H1 (cell line): ENCODE results near the gene ZNF132. TPM values are rescaled to one million over a fixed set of nuclear protein-coding genes. Genes with fewer than 3 reads are reported as not detected.

Experiments
- CTCF ChIA-PET: fragments of 300-600 bp; sonication (Branson Sonifier 250); formaldehyde crosslinking; loops from one replicate; lab custom pipeline; 2021; ENCODE audit not compliant: partially characterized antibody; lab: Charles Lee
- POLR2A ChIA-PET: fragments of 300-600 bp; sonication (Branson Sonifier 250); formaldehyde crosslinking; loops from one replicate; lab custom pipeline; 2021; ENCODE audit warnings: inconsistent platforms; ENCODE audit not compliant: partially characterized antibody; lab: Charles Lee
- DNase-seq, 2 experiments: peaks; one replicate each; pipeline versions ENCODE4 v3.0.0 to v3.0.0-alpha.2; 2010 to 2022; ENCODE audit warnings: low spot score in 2 of 2, low read depth in 1 of 2, mixed read lengths in 1 of 2
- FAIRE-seq: peaks from 2 replicates; lab custom pipeline; 2011; peaks lifted over from hg19 to GRCh38; lab: Jason Lieb, UNC
- H2AFZ ChIP-seq: 2 replicates; pipeline ENCODE4 v1.8.1; 2012; ENCODE audit warnings: low read length, inconsistent platforms
- H2AK5ac ChIP-seq: 2 replicates; pipeline ENCODE4 v1.6.1; 2013; ENCODE audit warnings: low read depth, low read length
- H2BK120ac ChIP-seq: replicated peaks from 2 replicates; pipeline ENCODE3; 2013; ENCODE audit warnings: low read depth, low read length, inconsistent platforms
- H2BK12ac ChIP-seq: 2 replicates; pipeline ENCODE4 v1.6.1; 2013; ENCODE audit warnings: low read depth, low read length
- H2BK15ac ChIP-seq: 2 replicates; pipeline ENCODE4 v1.6.1; 2013; ENCODE audit warnings: low read length
- H2BK20ac ChIP-seq: 2 replicates; pipeline ENCODE4 v1.6.1; 2013; ENCODE audit warnings: low read length
- H2BK5ac ChIP-seq: 2 replicates; pipeline ENCODE4 v1.6.1; 2013; ENCODE audit warnings: low read depth, low read length
- H3K14ac ChIP-seq: 2 replicates; pipeline ENCODE4 v1.6.1; 2013; ENCODE audit warnings: inconsistent platforms; ENCODE audit not compliant: insufficient read length
- H3K18ac ChIP-seq: 2 replicates; pipeline ENCODE4 v1.6.1; 2013; ENCODE audit warnings: low read length; ENCODE audit errors: extremely low read depth
- H3K23ac ChIP-seq: 2 replicates; pipeline ENCODE4 v1.6.1; 2013; ENCODE audit warnings: inconsistent platforms; ENCODE audit not compliant: insufficient read length
- H3K23me2 ChIP-seq: 2 replicates; pipeline ENCODE4 v1.6.1; 2013; ENCODE audit warnings: low read depth, low read length
- H3K27ac ChIP-seq: 2 replicates; pipeline ENCODE4 v1.6.1; 2011; ENCODE audit warnings: low read depth, low read length, inconsistent platforms
- H3K27me3 ChIP-seq, 4 experiments: replicated peaks in 1 of 4; 1 replicate in 1 of 4; 2 replicates in 3 of 4; pipeline versions ENCODE4 v1.6.1 to v1.8.1; 2011 to 2013; ENCODE audit warnings: low read length in 3 of 4, mild to moderate bottlenecking in 3 of 4, inconsistent platforms in 2 of 4, mixed read lengths in 2 of 4, moderate library complexity in 1 of 4; ENCODE audit not compliant: control insufficient read depth in 3 of 4, insufficient read depth in 3 of 4; ENCODE audit errors: extremely low read depth in 1 of 4
- H3K36me3 ChIP-seq, 4 experiments: 2 replicates each; pipeline versions ENCODE4 v1.6.1 to v1.8.1; 2011 to 2013; ENCODE audit warnings: mild to moderate bottlenecking in 4 of 4, low read length in 3 of 4, moderate library complexity in 2 of 4, control low read depth in 1 of 4, inconsistent platforms in 1 of 4; ENCODE audit not compliant: insufficient read depth in 4 of 4, control insufficient read depth in 2 of 4
- H3K4ac ChIP-seq: replicated peaks from 2 replicates; pipeline ENCODE3; 2013; ENCODE audit warnings: low read length, low read depth, mixed read lengths, inconsistent platforms; ENCODE audit not compliant: insufficient read length
- H3K4me1 ChIP-seq, 4 experiments: replicated peaks in 1 of 4; 1 replicate in 1 of 4; 2 replicates in 3 of 4; pipeline versions ENCODE4 v1.6.1 to v1.8.1; 2011 to 2013; ENCODE audit warnings: low read length in 3 of 4, inconsistent platforms in 2 of 4, mixed read lengths in 1 of 4; ENCODE audit not compliant: insufficient read depth in 4 of 4, control insufficient read depth in 3 of 4
- H3K4me2 ChIP-seq, 2 experiments: 2 replicates each; pipeline versions ENCODE4 v1.6.1 to v1.8.1; 2011 to 2013; ENCODE audit warnings: low read depth in 2 of 2, low read length in 2 of 2, control low read depth in 1 of 2, inconsistent platforms in 1 of 2, mild to moderate bottlenecking in 1 of 2; ENCODE audit not compliant: insufficient read depth in 1 of 2
- H3K4me3 ChIP-seq, 4 experiments: fragments of 200-600, 300-600 bp in 1 of 4; sonication (generic), shearing (Covaris generic), sonication (Bioruptor Twin) in 1 of 4; 2 replicates each; pipeline versions ENCODE4 v1.5.1 to v1.8.1; 2011 to 2016; ENCODE audit warnings: low read length in 4 of 4, low read depth in 3 of 4, control low read depth in 2 of 4, inconsistent platforms in 2 of 4, mild to moderate bottlenecking in 2 of 4, mixed read lengths in 1 of 4, moderate library complexity in 1 of 4; ENCODE audit not compliant: insufficient read depth in 2 of 4; ENCODE audit errors: extremely low read depth in 1 of 4
- H3K56ac ChIP-seq: replicated peaks from 2 replicates; pipeline ENCODE3; 2013; ENCODE audit warnings: low read depth, mild to moderate bottlenecking, mixed read lengths, low read length, inconsistent platforms; ENCODE audit not compliant: insufficient read length
- H3K79me1 ChIP-seq: 2 replicates; pipeline ENCODE4 v1.6.1; 2013; ENCODE audit warnings: low read depth, low read length, control low read depth
- H3K79me2 ChIP-seq, 2 experiments: 2 replicates each; pipeline versions ENCODE4 v1.6.1 to v1.8.1; 2012 to 2013; ENCODE audit warnings: low read length in 2 of 2, mild to moderate bottlenecking in 2 of 2, inconsistent platforms in 1 of 2; ENCODE audit not compliant: insufficient read depth in 2 of 2, control insufficient read depth in 1 of 2
- H3K9ac ChIP-seq, 4 experiments: replicated peaks in 1 of 4; 1 replicate in 1 of 4; 2 replicates in 3 of 4; pipeline versions ENCODE4 v1.6.1 to v1.8.1; 2011 to 2013; ENCODE audit warnings: low read depth in 3 of 4, low read length in 3 of 4, control low read depth in 2 of 4, mild to moderate bottlenecking in 2 of 4, moderate library complexity in 2 of 4, inconsistent platforms in 1 of 4; ENCODE audit errors: extremely low read depth in 1 of 4
- H3K9me3 ChIP-seq, 2 experiments: 2 replicates each; pipeline versions ENCODE4 v1.6.1 to v1.8.1; 2012 to 2013; ENCODE audit warnings: mild to moderate bottlenecking in 2 of 2, moderate library complexity in 2 of 2, control low read depth in 1 of 2, inconsistent platforms in 1 of 2, low read depth in 1 of 2, low read length in 1 of 2, mixed read lengths in 1 of 2; ENCODE audit not compliant: insufficient read depth in 2 of 2
- H4K20me1 ChIP-seq, 2 experiments: replicated peaks in 1 of 2; 2 replicates each; pipeline versions ENCODE3 to v1.8.1; 2011 to 2013; ENCODE audit warnings: inconsistent platforms in 2 of 2, low read length in 2 of 2, mild to moderate bottlenecking in 1 of 2; ENCODE audit not compliant: insufficient read depth in 2 of 2, control insufficient read depth in 1 of 2
- H4K5ac ChIP-seq: 2 replicates; pipeline ENCODE4 v1.6.1; 2013; ENCODE audit warnings: low read length, low read depth, mixed read lengths, inconsistent platforms; ENCODE audit not compliant: insufficient read length
- H4K8ac ChIP-seq: 2 replicates; pipeline ENCODE4 v1.8.0; 2013; ENCODE audit warnings: mild to moderate bottlenecking, moderate library complexity, low read length, inconsistent platforms; ENCODE audit not compliant: insufficient read depth; ENCODE audit errors: extremely low read depth
- H4K91ac ChIP-seq: replicated peaks from 2 replicates; pipeline ENCODE3; 2013; ENCODE audit warnings: low read length, mixed read lengths, inconsistent platforms; ENCODE audit not compliant: insufficient read length
- WGBS, 2 experiments: shearing (Covaris generic) in 1 of 2; methylation state at CpG; one replicate each; pipeline versions ENCODE4 v1.1.6 to v1.1.7; 2013 to 2015; ENCODE audit warnings: low lambda C conversion rate in 2 of 2, mixed read lengths in 2 of 2, inconsistent platforms in 1 of 2, low coverage in 1 of 2, missing lambda C conversion rate in 1 of 2; ENCODE audit not compliant: insufficient replicate concordance in 2 of 2, insufficient coverage in 1 of 2, insufficient read length in 1 of 2; ENCODE audit errors: extremely low coverage in 1 of 2, missing lambda C conversion rate in 1 of 2; 5-methylcytosine and 5-hydroxymethylcytosine counted together
- polyA plus RNA-seq, 7 experiments: library from polyadenylated mRNA; depleted of rRNA in 3 of 7; stranded (reverse) in 5 of 7; unstranded in 2 of 7; fragments of >200 nt in 5 of 7; fragments of 200-250 nt in 2 of 7; gene quantifications; 1 replicate in 5 of 7; 2 replicates in 1 of 7; 4 replicates in 1 of 7; pipeline versions ENCODE4 v1.2.1 to v1.2.3, GENCODE V29; 2011 to 2013; ENCODE audit warnings: missing spikeins in 2 of 7, mixed read lengths in 2 of 7
- total RNA-seq: library from RNA; stranded (reverse); fragmentation: NEBNext Ultra II Directional; extraction: Animal tissue kit (Norgen Biotek cat#: 25700); gene quantifications from 2 replicates; pipeline ENCODE4 v1.2.1, GENCODE V29; 2021

ZNF132 gene
- total and polyA plus RNA-seq, 2 of the 8 experiments (the other 6 are each of a cell fraction or from before 2014, with no cell fraction given), result 0.89 to 1.9 TPM

DNA sequence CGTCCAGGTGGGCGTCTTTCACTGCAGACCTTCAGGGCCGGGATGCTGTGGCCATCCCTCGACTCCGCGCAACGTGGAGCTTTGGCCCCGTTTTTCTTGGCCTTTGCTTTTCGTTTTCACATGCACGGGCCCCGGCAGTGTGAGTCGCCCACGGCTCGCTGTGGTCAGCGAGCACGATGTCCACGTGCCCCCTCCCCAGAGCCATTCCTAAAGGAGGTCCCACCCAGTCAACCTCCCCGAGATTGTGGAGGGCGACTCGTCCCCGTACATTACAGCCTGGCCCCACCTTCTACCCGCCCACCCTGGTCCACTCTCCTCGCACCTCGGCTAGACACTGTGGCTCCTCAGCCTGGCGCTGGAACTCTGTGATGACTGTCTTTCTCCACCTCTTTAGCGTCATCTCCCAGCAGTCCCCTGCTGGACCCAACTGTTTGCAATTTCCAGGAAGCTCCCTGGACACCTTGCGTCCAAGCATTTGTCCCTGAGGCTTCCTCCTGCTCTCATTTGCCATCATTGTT, 36.6 kb upstream of the ZNF132 start:
- DNase-seq (no peak), FAIRE-seq (no peak)
- Histone ChIP-seq H3K27me3 (peaks cover 0 to 3% (median 0%) of the 10 kb centered on the region in 4 experiments; a peak in 3 of 7 replicates), H2BK12ac (no peak overlapping the region), H2BK15ac (no peak overlapping the region), H2BK20ac (no peak overlapping the region), H4K91ac (peak overlapping the region; percentile 61), H4K20me1 (peaks cover 4 to 6% of the 10 kb centered on the region in 2 experiments), H3K18ac (peak overlapping the region; percentile 83), H3K79me2 (no peaks in the 10 kb centered on the region), H4K8ac (no peak overlapping the region; the same call in 1 of the 2 replicates), H3K56ac (no peak overlapping the region), H3K4ac (peak overlapping the region; percentile 32), H3K4me2 (peak overlapping the region; percentile 88 to 94), H3K36me3 (peaks cover 2 to 6% (median 5%) of the 10 kb centered on the region in 4 experiments; a peak in 5 of 8 replicates), H4K5ac (peak overlapping the region; percentile 50), H3K4me1 (peaks cover 0 to 6% (median 5%) of the 10 kb centered on the region in 4 experiments; a peak in 6 of 7 replicates), H3K4me3 (peak overlapping the region; percentile 42 to 76 (median 70)), H3K9me3 (no peaks in the 10 kb centered on the region), H3K14ac (no peak overlapping the region), H2BK120ac (no peak overlapping the region), H3K23ac (no peak overlapping the region), H3K23me2 (peaks cover 14% of the 10 kb centered on the region), H3K9ac (peak overlapping the region in 3 of 4 experiments; percentile 46 to 62 (median 53); a peak in 6 of 7 replicates), H2AK5ac (no peak overlapping the region), H2AFZ (no peak overlapping the region), H3K79me1 (no peaks in the 10 kb centered on the region), H3K27ac (0 out of 2 replicates have a peak overlapping the region, but pooled peaks have one; percentile 23), H2BK5ac (peak overlapping the region; percentile 95; the same call in 1 of the 2 replicates)
- ChIA-PET CTCF (interaction anchor here (1.0 to 1.3 kb wide), 3 partner anchors 25 to 42 kb away, joined by 3 to 4 read pairs (median 4); partner anchors contain the start of gene ZNF324B), POLR2A (interaction anchor here (0.7 to 3.0 kb wide), 10 partner anchors 8 to 110 kb away, joined by 3 to 14 read pairs (median 3); partner anchors contain the start of genes CHMP2A and ZBTB45)
- 13% methylated on average over 19 of the region's 27 CpGs; no CpG with 5 or more reads in 1 of the 2 experiments for WGBS, 2 experiments
